HG03039 (cell line): ENCODE data around the gene DYNLT2B.
"Not testable (repeated sequence)": the region's sequence is repeated elsewhere in the genome, so short reads cannot be mapped to it uniquely, and the experiment has no call there.

Source experiments
- ATAC-seq: cut with Tn5 transposase; IDR thresholded peaks from one replicate; pipeline ENCODE4 v1.9.1; 2021; ENCODE audit warnings: mild to moderate bottlenecking, moderate library complexity; ENCODE audit not compliant: unreplicated experiment

Gene DYNLT2B

DNA sequence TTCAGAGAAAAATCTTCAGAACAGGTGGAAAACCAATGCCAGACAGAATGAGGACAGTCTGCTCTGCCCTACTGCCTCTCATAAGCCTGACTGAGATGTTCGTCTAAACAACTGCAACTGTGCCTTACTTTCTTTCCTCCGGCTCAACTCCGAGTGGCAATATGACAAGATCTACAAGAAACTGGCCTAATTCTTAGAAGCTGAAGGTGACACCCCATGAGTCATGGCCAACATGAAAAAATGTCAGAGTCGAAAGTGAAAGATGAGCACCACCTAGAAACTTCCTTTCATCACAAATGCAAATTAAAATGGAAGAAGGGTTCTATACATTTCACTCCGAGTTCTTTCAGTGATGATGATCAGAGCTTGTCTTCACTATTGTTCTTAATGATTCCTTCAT is 43.5 kb downstream of the DYNLT2B start:
- ATAC-seq = peak; percentile 75

- ATAC-seq = no peak
These were observed 44.4 kb downstream of the DYNLT2B start for GRCh38 chr3:196273655-196274054.

- ATAC-seq = no peak
These were observed 45.2 kb downstream of the DYNLT2B start for GRCh38 chr3:196272826-196273225.

- no peak for ATAC-seq
These were observed 47.5 kb downstream of the DYNLT2B start for GRCh38 chr3:196270499-196270898.

- no peak for ATAC-seq
These were observed 49.5 kb downstream of the DYNLT2B start for GRCh38 chr3:196268284-196269163.

GRCh38 chr3:196263819-196264218 is 54.2 kb downstream of the DYNLT2B start:
- ATAC-seq = no peak

- no peak for ATAC-seq
These were observed 57.3 kb downstream of the DYNLT2B start for GRCh38 chr3:196260784-196261183.

DNA sequence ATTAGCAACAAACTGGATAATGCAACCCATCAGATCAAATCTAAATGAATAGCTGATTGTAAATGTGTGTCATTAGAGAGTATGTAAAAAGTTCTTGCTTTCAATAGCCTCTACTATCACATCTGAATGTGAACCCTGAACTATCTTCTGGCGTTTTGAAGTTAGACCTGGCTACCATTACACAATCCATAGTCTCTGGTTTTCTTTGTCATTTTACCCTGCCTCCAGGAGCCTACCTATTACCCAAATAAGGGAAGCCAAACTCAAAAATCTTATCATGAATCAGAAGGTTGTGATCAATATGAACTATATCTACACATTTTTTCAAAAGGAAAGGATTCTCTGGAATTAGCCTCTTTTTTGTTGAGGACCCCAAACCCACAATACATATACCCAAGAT is 62.3 kb downstream of the DYNLT2B start:
- ATAC-seq = no peak

DNA sequence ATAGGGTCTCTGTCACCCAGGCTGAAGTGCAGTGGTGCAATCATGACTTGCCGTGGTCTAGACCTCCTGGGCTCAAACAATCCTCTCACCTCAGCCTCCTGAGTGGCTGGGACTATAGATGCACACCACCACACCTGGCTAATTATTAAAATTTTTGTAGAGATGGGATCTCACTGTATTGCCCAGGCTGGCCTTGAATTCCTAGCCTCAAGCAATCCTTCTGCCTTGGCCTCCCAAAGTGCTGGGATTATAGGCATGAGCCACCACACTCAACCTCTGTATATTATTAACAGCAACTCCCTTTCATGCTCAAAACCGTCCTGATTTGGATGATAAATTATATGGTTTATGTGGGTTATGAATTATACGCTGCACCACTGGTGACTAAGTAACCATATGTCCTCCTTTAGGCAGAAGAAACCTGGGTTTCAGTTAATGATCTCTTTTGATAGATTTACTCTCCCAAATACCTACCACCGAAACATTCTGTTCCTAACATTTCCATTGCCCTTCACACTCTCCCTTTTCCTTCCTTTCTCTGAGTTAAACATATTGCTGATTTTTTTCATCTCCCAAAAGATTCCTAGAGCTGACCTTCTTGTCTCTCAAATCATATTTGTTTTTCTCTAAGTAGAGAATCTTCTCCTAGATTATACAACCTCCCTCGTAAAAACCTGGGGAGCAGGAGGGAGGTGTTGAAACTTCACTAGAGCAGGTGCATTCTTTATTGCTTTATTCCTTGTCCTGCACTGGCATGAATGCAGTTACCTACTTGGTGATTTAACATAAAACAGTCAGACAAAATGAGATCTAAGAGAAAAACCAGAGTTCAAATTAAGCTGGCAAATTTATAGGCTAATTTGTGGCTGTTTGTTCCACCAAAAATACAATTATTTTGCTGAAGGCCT is 63.4 kb downstream of the DYNLT2B start:
- ATAC-seq = no peak

DNA sequence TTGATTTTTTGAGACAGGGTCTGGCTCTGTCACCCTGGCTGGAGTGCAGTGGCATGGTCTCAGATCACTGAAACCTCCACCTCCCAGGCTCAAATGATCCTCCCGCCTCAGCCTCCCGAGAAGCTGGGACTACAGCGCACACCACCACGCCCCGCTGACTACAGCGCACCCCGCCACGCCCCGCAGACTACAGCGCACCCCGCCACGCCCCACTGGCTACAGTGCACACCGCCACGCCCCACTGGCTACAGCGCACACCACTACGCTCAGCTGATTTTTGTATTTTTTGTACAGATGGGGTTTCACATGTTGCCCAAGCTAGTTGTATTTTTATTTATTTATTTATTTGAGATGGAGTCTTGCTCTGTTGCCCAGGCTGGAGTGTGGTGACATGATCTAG is 66.1 kb downstream of the DYNLT2B start:
- ATAC-seq = no peak

DNA sequence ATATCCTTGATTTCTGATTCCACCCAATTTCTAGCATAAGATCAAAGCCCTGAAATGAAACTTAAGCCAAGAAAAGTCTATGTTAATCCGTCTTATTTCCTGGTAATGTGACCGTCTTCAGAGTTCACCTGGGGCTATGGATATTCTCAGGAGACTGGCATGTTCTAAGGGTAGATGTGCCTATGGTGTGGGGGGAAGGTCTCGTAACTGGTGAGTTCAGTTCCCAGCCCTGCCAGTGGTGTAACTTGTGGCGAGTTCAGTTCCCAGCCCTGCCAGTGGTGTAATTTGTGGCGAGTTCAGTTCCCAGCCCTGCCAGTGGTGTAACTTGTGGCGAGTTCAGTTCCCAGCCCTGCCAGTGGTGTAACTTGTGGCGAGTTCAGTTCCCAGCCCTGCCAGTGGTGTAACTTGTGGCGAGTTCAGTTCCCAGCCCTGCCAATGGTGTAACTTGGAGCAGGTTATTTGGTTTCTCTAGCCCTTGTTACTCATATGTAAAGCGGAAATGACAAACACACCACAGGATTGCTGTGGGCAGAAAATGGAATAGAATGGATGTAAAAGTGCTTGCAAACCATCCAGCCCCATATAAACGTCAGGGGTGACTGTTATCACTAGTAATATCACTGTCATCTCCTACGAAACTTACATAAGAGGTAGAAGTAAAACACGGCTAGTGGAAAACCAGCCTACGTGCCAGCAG is 71.3 kb downstream of the DYNLT2B start:
- no peak for ATAC-seq

DNA sequence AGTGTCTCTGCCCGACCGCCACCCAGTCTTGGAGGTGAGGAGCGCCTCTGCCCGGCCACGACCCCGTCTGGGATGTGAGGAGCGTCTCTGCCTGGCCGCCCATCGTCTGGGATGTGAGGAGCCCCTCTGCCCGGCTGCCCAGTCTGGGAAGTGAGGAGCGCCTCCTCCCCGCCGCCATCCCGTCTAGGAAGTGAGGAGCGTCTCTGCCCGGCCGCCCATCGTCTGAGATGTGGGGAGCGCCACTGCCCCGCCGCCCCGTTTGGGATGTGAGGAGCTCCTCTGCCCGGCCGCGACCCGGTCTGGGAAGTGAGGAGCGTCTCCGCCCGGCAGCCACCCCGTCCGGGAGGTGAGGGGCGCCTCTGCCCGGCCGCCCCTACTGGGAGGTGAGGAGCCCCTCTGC is 73.9 kb downstream of the DYNLT2B start:
- not testable (repeated sequence) for ATAC-seq

DNA sequence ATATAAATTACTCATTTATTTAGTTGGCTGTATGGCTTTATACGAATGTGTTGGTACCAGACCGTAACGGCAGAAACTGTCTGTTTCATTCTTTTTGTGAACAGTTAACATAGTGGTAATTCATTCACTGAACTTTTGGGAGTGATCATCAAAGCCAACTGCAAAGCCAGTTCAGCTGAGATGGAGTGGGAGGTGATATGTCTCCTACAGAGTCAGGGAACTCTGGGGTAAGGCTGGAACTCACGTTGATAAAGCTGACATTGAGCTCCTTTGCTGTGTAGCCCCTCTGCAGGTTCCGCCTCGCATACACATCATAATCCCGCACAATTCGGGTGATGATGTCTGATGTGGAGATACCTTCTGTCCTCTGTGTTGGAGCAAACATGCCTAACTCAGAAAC is 76.3 kb downstream of the DYNLT2B start:
- no peak for ATAC-seq
